Measurements from ENCODE around the gene NLN. TPM values are rescaled to one million over a fixed set of nuclear protein-coding genes. Genes with fewer than 3 reads are reported as not detected.
"Not testable (repeated sequence)": the region's sequence is repeated elsewhere in the genome, so short reads cannot be mapped to it uniquely, and the experiment has no call there.

Gene NLN
- total and polyA plus RNA-seq, 2 donors (not counting 1 experiment from before 2014, with no cell fraction given) = 1.7 to 6.8 TPM

DNA sequence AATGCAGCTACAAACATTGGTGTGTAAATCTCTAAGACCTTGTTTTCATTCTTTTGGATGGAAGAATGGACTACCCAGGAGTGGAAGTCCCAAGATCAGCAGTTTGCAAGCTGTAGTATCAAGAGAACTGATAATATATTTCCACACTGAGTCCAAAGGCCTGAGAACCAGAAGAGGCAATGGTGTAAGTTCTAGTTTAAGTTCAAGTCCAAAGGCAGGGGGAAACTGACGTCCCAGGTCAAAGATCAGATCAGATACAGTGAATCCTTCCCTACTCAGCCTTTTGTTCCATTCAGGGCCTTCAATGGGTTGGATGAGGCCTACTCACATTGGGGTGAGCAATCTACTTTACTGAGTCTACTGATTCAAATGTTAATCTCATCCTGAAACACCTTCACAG is 124.1 kb downstream of the NLN start:
- no peak overlapping the region for H2AFZ ChIP-seq (ENCODE audit: insufficient read depth, low read depth, low read length, poor library complexity, severe bottlenecking)
- no peaks in the 10 kb centered on the region for H4K20me1 ChIP-seq (ENCODE audit: control insufficient read depth, insufficient read depth, low read length, poor library complexity, severe bottlenecking)
- peaks cover 10% of the 10 kb centered on the region for H3K4me1 Mint-ChIP-seq
- ChIA-PET POLR2A (no interaction called here), CTCF (no interaction called here)
- no peaks in the 10 kb centered on the region for H3K27me3 ChIP-seq (replicated peaks in 1 of 4; ENCODE audit: control extremely low read depth in 1 of 4, control insufficient read depth in 3 of 4, insufficient read depth in 4 of 4, low read length in 3 of 4)
- TF ChIP-seq CTCF (IDR thresholded peaks at IDR 0.05) = no peak
- TF ChIP-seq EZH2 (IDR thresholded peaks at IDR 0.05; ENCODE audit: borderline replicate concordance, insufficient read depth, low read depth, low read length, poor library complexity, severe bottlenecking) = no peak
- H3K4me2 ChIP-seq (replicated peaks; ENCODE audit: low read depth, low read length, poor library complexity, severe bottlenecking) = no peak overlapping the region
- H3K4me3 ChIP-seq (ENCODE audit: control extremely low read depth in 1 of 5, extremely low read depth in 1 of 5, insufficient read depth in 1 of 5, low read depth in 2 of 5, low read length in 4 of 5) = no peak overlapping the region
- peaks cover 3% of the 10 kb centered on the region for H3K9me3 Mint-ChIP-seq (ENCODE audit: insufficient read depth)
- 20% methylated on average over 1 of the region's 1 CpG for WGBS (ENCODE audit: insufficient coverage)
- H3K9me3 ChIP-seq (ENCODE audit: control extremely low read depth in 1 of 3, control insufficient read depth in 2 of 3, insufficient read depth in 1 of 3, low read length in 2 of 3) = no peaks in the 10 kb centered on the region
- DNase-seq (no peak), ATAC-seq (ENCODE audit: low read depth) (no peak)
- no peaks in the 10 kb centered on the region for H3K36me3 ChIP-seq (replicated peaks in 1 of 2; ENCODE audit: control extremely low read depth in 1 of 2, control insufficient read depth in 1 of 2, extremely low read depth in 1 of 2, insufficient read depth in 2 of 2, low read length in 1 of 2)
- no peaks in the 10 kb centered on the region for H3K27me3 Mint-ChIP-seq
- no peaks in the 10 kb centered on the region for H3K79me2 ChIP-seq (ENCODE audit: control insufficient read depth, insufficient read depth, low read length)
- no peak overlapping the region for H3K27ac ChIP-seq (ENCODE audit: low read length in 2 of 2)
- H3K4me3 Mint-ChIP-seq = no peak overlapping the region
- H3K27ac Mint-ChIP-seq = no peak overlapping the region
- H3K4me1 ChIP-seq (ENCODE audit: control insufficient read depth in 2 of 2, insufficient read depth in 2 of 2, low read length in 2 of 2) = no peaks in the 10 kb centered on the region
- H3K9ac ChIP-seq (ENCODE audit: low read length) = no peak overlapping the region
- intact Hi-C loops (cut with micrococcal nuclease) = no loop called here

DNA sequence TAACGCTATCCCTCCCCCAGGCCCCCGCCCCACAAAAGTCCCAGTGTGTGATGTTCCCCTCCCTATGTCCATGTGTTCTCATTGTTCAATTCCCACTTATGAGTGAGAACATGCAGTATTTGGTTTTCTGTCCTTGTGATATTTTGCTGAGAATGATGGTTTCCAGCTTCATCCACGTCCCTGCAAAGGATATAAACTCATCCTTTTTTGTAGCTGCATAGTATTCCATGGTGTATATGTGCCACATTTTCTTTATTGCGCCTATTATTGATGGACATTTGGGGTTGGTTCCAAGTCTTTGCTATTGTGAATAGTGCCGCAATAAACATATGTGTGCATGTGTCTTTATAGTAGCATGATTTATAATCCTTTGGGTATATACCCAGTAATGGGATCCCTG is 125.0 kb downstream of the NLN start:
- H3K9me3 ChIP-seq (ENCODE audit: control extremely low read depth in 1 of 3, control insufficient read depth in 2 of 3, insufficient read depth in 1 of 3, low read length in 2 of 3); H3K36me3 ChIP-seq (replicated peaks in 1 of 2; ENCODE audit: control extremely low read depth in 1 of 2, control insufficient read depth in 1 of 2, extremely low read depth in 1 of 2, insufficient read depth in 2 of 2, low read length in 1 of 2); intact Hi-C loops (cut with micrococcal nuclease); H3K4me1 ChIP-seq (ENCODE audit: control insufficient read depth in 2 of 2, insufficient read depth in 2 of 2, low read length in 2 of 2); H3K27me3 Mint-ChIP-seq; H3K4me3 Mint-ChIP-seq; H3K79me2 ChIP-seq (ENCODE audit: control insufficient read depth, insufficient read depth, low read length); H4K20me1 ChIP-seq (ENCODE audit: control insufficient read depth, insufficient read depth, low read length, poor library complexity, severe bottlenecking); H3K27me3 ChIP-seq (replicated peaks in 1 of 4; ENCODE audit: control extremely low read depth in 1 of 4, control insufficient read depth in 3 of 4, insufficient read depth in 4 of 4, low read length in 3 of 4); H3K4me2 ChIP-seq (replicated peaks; ENCODE audit: low read depth, low read length, poor library complexity, severe bottlenecking); H3K9ac ChIP-seq (ENCODE audit: low read length); POLR2A ChIA-PET; CTCF ChIA-PET; H3K9me3 Mint-ChIP-seq (ENCODE audit: insufficient read depth); H3K4me3 ChIP-seq (ENCODE audit: control extremely low read depth in 1 of 5, extremely low read depth in 1 of 5, insufficient read depth in 1 of 5, low read depth in 2 of 5, low read length in 4 of 5); H2AFZ ChIP-seq (ENCODE audit: insufficient read depth, low read depth, low read length, poor library complexity, severe bottlenecking); ATAC-seq (ENCODE audit: low read depth); H3K27ac ChIP-seq (ENCODE audit: low read length in 2 of 2); DNase-seq: not testable (repeated sequence)
- Mint-ChIP-seq H3K27ac (peak overlapping the region; percentile 57), H3K4me1 (peaks cover 10% of the 10 kb centered on the region)
- WGBS (ENCODE audit: insufficient coverage) = no CpG with 5 or more reads among the region's 5 CpGs

- H3K4me3 Mint-ChIP-seq; CTCF ChIA-PET; intact Hi-C loops (cut with micrococcal nuclease); POLR2A ChIA-PET; H3K9me3 Mint-ChIP-seq (ENCODE audit: insufficient read depth); H3K27ac ChIP-seq (ENCODE audit: low read length in 2 of 2); H3K4me1 ChIP-seq (ENCODE audit: control insufficient read depth in 2 of 2, insufficient read depth in 2 of 2, low read length in 2 of 2); H3K27me3 ChIP-seq (replicated peaks in 1 of 4; ENCODE audit: control extremely low read depth in 1 of 4, control insufficient read depth in 3 of 4, insufficient read depth in 4 of 4, low read length in 3 of 4); H2AFZ ChIP-seq (ENCODE audit: insufficient read depth, low read depth, low read length, poor library complexity, severe bottlenecking); H3K27ac Mint-ChIP-seq; ATAC-seq (ENCODE audit: low read depth); DNase-seq; H4K20me1 ChIP-seq (ENCODE audit: control insufficient read depth, insufficient read depth, low read length, poor library complexity, severe bottlenecking); H3K9ac ChIP-seq (ENCODE audit: low read length); H3K79me2 ChIP-seq (ENCODE audit: control insufficient read depth, insufficient read depth, low read length); H3K27me3 Mint-ChIP-seq; H3K9me3 ChIP-seq (ENCODE audit: control extremely low read depth in 1 of 3, control insufficient read depth in 2 of 3, insufficient read depth in 1 of 3, low read length in 2 of 3); H3K4me2 ChIP-seq (replicated peaks; ENCODE audit: low read depth, low read length, poor library complexity, severe bottlenecking); H3K4me3 ChIP-seq (ENCODE audit: control extremely low read depth in 1 of 5, extremely low read depth in 1 of 5, insufficient read depth in 1 of 5, low read depth in 2 of 5, low read length in 4 of 5); H3K36me3 ChIP-seq (replicated peaks in 1 of 2; ENCODE audit: control extremely low read depth in 1 of 2, control insufficient read depth in 1 of 2, extremely low read depth in 1 of 2, insufficient read depth in 2 of 2, low read length in 1 of 2): not testable (repeated sequence)
- peaks cover 10% of the 10 kb centered on the region for H3K4me1 Mint-ChIP-seq
- WGBS (ENCODE audit: insufficient coverage) = no CpG with 5 or more reads among the region's 1 CpG
These were observed 127.9 kb downstream of the NLN start for GRCh38 chr5:65849918-65850317.

Measured in B cell (primary cell).